IMR-90 (cell line): ENCODE measurements around the gene OR4E2.

Experiments
- BHLHE40 ChIP-seq: fragments of 150-350 bp; IDR thresholded peaks from 2 replicates; pipeline ENCODE4 v1.6.1; 2016; ENCODE audit warnings: mild to moderate bottlenecking, low read depth, low read length
- ELK1 ChIP-seq: fragments of 150-350 bp; IDR thresholded peaks from 2 replicates; pipeline ENCODE4 v1.6.1; 2016; ENCODE audit warnings: low read depth, mild to moderate bottlenecking, low read length, moderate library complexity, borderline replicate concordance
- NFE2L2 ChIP-seq: fragments of 150-350 bp; IDR thresholded peaks from 2 replicates; pipeline ENCODE4 v1.6.1; 2016; ENCODE audit warnings: low read depth, mild to moderate bottlenecking, low read length
- RAD21 ChIP-seq: IDR thresholded peaks from 2 replicates; pipeline ENCODE4 v1.6.1; 2012; ENCODE audit warnings: low read length, improper control_type of control experiment
- USF2 ChIP-seq: fragments of 150-350 bp; IDR thresholded peaks from 2 replicates; pipeline ENCODE4 v1.6.1; 2017; ENCODE audit warnings: mild to moderate bottlenecking, antibody characterized with exemption, low read length, low read depth
- TF ChIP-seq, protein P1 (sequence below): conservative IDR thresholded peaks from 2 replicates; pipeline ENCODE4 v1.5.1; 2012; ENCODE audit warnings: mild to moderate bottlenecking, low read depth, low read length, improper control_type of control experiment

DNA sequence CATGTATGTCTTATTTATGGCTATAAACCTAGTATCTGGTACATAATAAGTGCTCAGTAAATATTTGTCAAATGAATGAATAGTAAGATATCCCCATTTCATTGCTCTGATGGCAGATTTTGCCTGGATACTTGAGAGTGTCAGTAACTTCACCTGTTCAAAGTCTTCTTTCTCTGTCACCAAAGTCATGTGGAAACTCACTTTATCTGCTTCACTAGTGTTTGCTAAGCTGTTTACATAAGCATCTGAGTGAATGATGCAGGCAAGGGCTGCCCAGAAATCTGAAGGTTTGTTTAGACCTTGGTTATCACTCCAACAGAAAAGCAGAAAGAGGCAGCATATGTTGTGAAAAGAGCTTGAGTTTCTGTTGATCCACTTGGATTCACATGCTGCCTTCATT, 15.6 kb downstream of the OR4E2 start:
- TF ChIP-seq ELK1 (no peak), USF2 (no peak), NFE2L2 (no peak), RAD21 (no peak), BHLHE40 (no peak)
- TF ChIP-seq, protein P1, sequence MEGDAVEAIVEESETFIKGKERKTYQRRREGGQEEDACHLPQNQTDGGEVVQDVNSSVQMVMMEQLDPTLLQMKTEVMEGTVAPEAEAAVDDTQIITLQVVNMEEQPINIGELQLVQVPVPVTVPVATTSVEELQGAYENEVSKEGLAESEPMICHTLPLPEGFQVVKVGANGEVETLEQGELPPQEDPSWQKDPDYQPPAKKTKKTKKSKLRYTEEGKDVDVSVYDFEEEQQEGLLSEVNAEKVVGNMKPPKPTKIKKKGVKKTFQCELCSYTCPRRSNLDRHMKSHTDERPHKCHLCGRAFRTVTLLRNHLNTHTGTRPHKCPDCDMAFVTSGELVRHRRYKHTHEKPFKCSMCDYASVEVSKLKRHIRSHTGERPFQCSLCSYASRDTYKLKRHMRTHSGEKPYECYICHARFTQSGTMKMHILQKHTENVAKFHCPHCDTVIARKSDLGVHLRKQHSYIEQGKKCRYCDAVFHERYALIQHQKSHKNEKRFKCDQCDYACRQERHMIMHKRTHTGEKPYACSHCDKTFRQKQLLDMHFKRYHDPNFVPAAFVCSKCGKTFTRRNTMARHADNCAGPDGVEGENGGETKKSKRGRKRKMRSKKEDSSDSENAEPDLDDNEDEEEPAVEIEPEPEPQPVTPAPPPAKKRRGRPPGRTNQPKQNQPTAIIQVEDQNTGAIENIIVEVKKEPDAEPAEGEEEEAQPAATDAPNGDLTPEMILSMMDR = no peak
